Measurements from ENCODE around the gene ARHGAP18.

GRCh38 chr6:129653746-129654145, 56.2 kb downstream of the ARHGAP18 start:
- TF ChIP-seq CTCF (IDR thresholded peaks at IDR 0.05), result no peak
- no peak for TF ChIP-seq POLR2A (IDR thresholded peaks at IDR 0.05)

All from lower leg skin (tissue), 3 donors.